Upper lobe of right lung (tissue), 1 donor: ENCODE data around the gene CAMK2N1. TPM values are rescaled to one million over a fixed set of nuclear protein-coding genes. Genes with fewer than 3 reads are reported as not detected.

ENCODE experiments used
- ATAC-seq: fragments of 200-7000 bp; cut with Tn5 transposase; one replicate; pipeline ENCODE4 v1.9.1; 2020; ENCODE audit warnings: mild to moderate bottlenecking, moderate library complexity
- DNase-seq: peaks from one replicate; pipeline ENCODE4 v3.0.0-alpha.2; 2020
- H3K27ac ChIP-seq: fragments of 200-600 bp; one replicate; pipeline ENCODE4 v1.8.0; 2022
- H3K27me3 ChIP-seq: fragments of 200-600 bp; one replicate; pipeline ENCODE4 v1.8.0; 2022; ENCODE audit warnings: mild to moderate bottlenecking
- H3K36me3 ChIP-seq: fragments of 200-600 bp; one replicate; pipeline ENCODE4 v1.8.0; 2022
- H3K4me1 ChIP-seq: fragments of 200-600 bp; one replicate; pipeline ENCODE4 v1.8.0; 2022
- H3K4me3 ChIP-seq: fragments of 200-600 bp; one replicate; pipeline ENCODE4 v1.8.0; 2022; ENCODE audit warnings: mild to moderate bottlenecking
- H3K9me3 ChIP-seq: fragments of 200-600 bp; one replicate; pipeline ENCODE4 v1.8.0; 2022
- intact Hi-C: fragments of 100-400 bp; cut with DNase I; formaldehyde crosslinking; loops from one replicate; pipeline ENCODE4 v1.11.0; 2022
- total RNA-seq: library from RNA; stranded (reverse); fragmentation: NEBNext Ultra II Directional; extraction: Animal tissue kit (Norgen Biotek cat#: 25700); gene quantifications from one replicate; pipeline ENCODE4 v1.2.1, GENCODE V29; 2021
- TF ChIP-seq, protein P1 (sequence below): fragments of 200-600 bp; IDR thresholded peaks from one replicate; pipeline ENCODE4 v1.8.0; 2022; ENCODE audit warnings: antibody characterized with exemption
- donor health status: DM: no; HTN: yes; CAD: no; lungs with severe emphysema.

Gene CAMK2N1
- total RNA-seq, 1 donor from 2014 or later: 73.6 TPM

GRCh38 chr1:20495661-20496060 lies 9.7 kb upstream of the CAMK2N1 start:
- TF ChIP-seq, protein P1, sequence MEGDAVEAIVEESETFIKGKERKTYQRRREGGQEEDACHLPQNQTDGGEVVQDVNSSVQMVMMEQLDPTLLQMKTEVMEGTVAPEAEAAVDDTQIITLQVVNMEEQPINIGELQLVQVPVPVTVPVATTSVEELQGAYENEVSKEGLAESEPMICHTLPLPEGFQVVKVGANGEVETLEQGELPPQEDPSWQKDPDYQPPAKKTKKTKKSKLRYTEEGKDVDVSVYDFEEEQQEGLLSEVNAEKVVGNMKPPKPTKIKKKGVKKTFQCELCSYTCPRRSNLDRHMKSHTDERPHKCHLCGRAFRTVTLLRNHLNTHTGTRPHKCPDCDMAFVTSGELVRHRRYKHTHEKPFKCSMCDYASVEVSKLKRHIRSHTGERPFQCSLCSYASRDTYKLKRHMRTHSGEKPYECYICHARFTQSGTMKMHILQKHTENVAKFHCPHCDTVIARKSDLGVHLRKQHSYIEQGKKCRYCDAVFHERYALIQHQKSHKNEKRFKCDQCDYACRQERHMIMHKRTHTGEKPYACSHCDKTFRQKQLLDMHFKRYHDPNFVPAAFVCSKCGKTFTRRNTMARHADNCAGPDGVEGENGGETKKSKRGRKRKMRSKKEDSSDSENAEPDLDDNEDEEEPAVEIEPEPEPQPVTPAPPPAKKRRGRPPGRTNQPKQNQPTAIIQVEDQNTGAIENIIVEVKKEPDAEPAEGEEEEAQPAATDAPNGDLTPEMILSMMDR: no peak
- DNase-seq (no peak), ATAC-seq (no peak)
- Histone ChIP-seq H3K27ac (no peak overlapping the region), H3K27me3 (no peaks in the 10 kb centered on the region), H3K9me3 (no peaks in the 10 kb centered on the region), H3K4me3 (no peak overlapping the region), H3K4me1 (peaks cover 15% of the 10 kb centered on the region), H3K36me3 (peaks cover 24% of the 10 kb centered on the region)
- intact Hi-C loops: loop anchor here (10.0 kb wide), 1 partner anchor 121 kb away; no protein-coding TSS in a partner anchor

- TF ChIP-seq, protein P1: no peak
- Histone ChIP-seq H3K9me3 (no peaks in the 10 kb centered on the region), H3K27me3 (no peaks in the 10 kb centered on the region), H3K4me1 (peaks cover 15% of the 10 kb centered on the region), H3K36me3 (peaks cover 15% of the 10 kb centered on the region), H3K27ac (peak overlapping the region; percentile 51), H3K4me3 (no peak overlapping the region)
- intact Hi-C loops: loop anchor here (5.0 to 10.0 kb wide), 2 partner anchors 120 to 282 kb away; no protein-coding TSS in a partner anchor
- ATAC-seq (peak; percentile 19), DNase-seq (no peak)
Observed at GRCh38 chr1:20494609-20495311, 8.8 kb upstream of the CAMK2N1 start.

GRCh38 chr1:20493839-20494608 lies 8.0 kb upstream of the CAMK2N1 start:
- no peak overlapping the region for H3K4me3 ChIP-seq
- TF ChIP-seq, protein P1: peak; percentile 97
- H3K27me3 ChIP-seq: no peaks in the 10 kb centered on the region
- no peaks in the 10 kb centered on the region for H3K9me3 ChIP-seq
- ATAC-seq (peak; percentile 93), DNase-seq (peak; percentile 89)
- H3K36me3 ChIP-seq: peaks cover 8% of the 10 kb centered on the region
- peaks cover 15% of the 10 kb centered on the region for H3K4me1 ChIP-seq
- intact Hi-C loops: loop anchor here (5.0 to 10.0 kb wide), 2 partner anchors 119 to 282 kb away; no protein-coding TSS in a partner anchor
- H3K27ac ChIP-seq: peak overlapping the region; percentile 51

- H3K9me3 ChIP-seq: no peaks in the 10 kb centered on the region
- peak overlapping the region; percentile 58 for H3K27ac ChIP-seq
- H3K27me3 ChIP-seq: no peaks in the 10 kb centered on the region
- peaks cover under 1% of the 10 kb centered on the region for H3K36me3 ChIP-seq
- ATAC-seq (no peak), DNase-seq (no peak)
- peaks cover 15% of the 10 kb centered on the region for H3K4me1 ChIP-seq
- intact Hi-C loops: loop anchor here (5.0 to 10.0 kb wide), 2 partner anchors 119 to 281 kb away; no protein-coding TSS in a partner anchor
- TF ChIP-seq, protein P1: no peak
- no peak overlapping the region for H3K4me3 ChIP-seq
Observed at GRCh38 chr1:20493309-20493708, 7.3 kb upstream of the CAMK2N1 start.

- intact Hi-C loops: loop anchor here (5.0 to 10.0 kb wide), 2 partner anchors 118 to 280 kb away; no protein-coding TSS in a partner anchor
- Histone ChIP-seq H3K27ac (peak overlapping the region; percentile 58), H3K4me3 (no peak overlapping the region), H3K4me1 (peaks cover 15% of the 10 kb centered on the region), H3K36me3 (no peaks in the 10 kb centered on the region), H3K27me3 (peaks cover 3% of the 10 kb centered on the region), H3K9me3 (no peaks in the 10 kb centered on the region)
- no peak for DNase-seq
- ATAC-seq: no peak
- TF ChIP-seq, protein P1: no peak
Observed at GRCh38 chr1:20492751-20493150, 6.7 kb upstream of the CAMK2N1 start.
